Gastrocnemius medialis (tissue), 4 donors: Measurements from ENCODE around the gene POLE3. TPM values are rescaled to one million over a fixed set of nuclear protein-coding genes. Genes with fewer than 3 reads are reported as not detected.

Experiments
- ATAC-seq, 2 donors: fragments of 150-250 bp; one replicate each; pipeline ENCODE4 v1.9.1; 2016
- DNase-seq, 2 donors: peaks; one replicate each; pipeline ENCODE4 v3.0.0-alpha.2; 2019
- H3K27ac ChIP-seq, 4 donors: fragments of 200-600 bp; sonication (generic); 1 replicate in 1 of 4; 2 replicates in 3 of 4; pipeline ENCODE4 v1.5.1; 2016 to 2018; ENCODE audit warnings: mild to moderate bottlenecking in 2 of 4, moderate library complexity in 1 of 4
- H3K27me3 ChIP-seq, 3 donors: fragments of 200-600 bp; sonication (generic) in 2 of 3; 1 replicate in 1 of 3; 2 replicates in 2 of 3; pipeline versions ENCODE4 v1.5.1 to v1.6.0; 2016 to 2019; ENCODE audit warnings: mild to moderate bottlenecking in 1 of 3, moderate library complexity in 1 of 3
- H3K36me3 ChIP-seq, 2 donors: fragments of 200-600 bp; sonication (generic) in 1 of 2; one replicate each; pipeline ENCODE4 v1.5.1; 2017 to 2018
- H3K4me1 ChIP-seq, 2 donors: fragments of 200-600 bp; sonication (generic) in 1 of 2; one replicate each; pipeline ENCODE4 v1.5.1; 2016 to 2017; ENCODE audit warnings: mild to moderate bottlenecking in 2 of 2
- H3K4me3 ChIP-seq, 4 donors: fragments of 200-600 bp; sonication (generic) in 3 of 4; 1 replicate in 1 of 4; 2 replicates in 3 of 4; pipeline ENCODE4 v1.5.1; 2016 to 2019; ENCODE audit warnings: mild to moderate bottlenecking in 2 of 4
- H3K9me3 ChIP-seq, 3 donors: fragments of 200-600 bp; sonication (generic) in 2 of 3; 1 replicate in 1 of 3; 2 replicates in 2 of 3; pipeline ENCODE4 v1.5.1; 2016 to 2019
- POLR2A ChIP-seq, 2 donors: fragments of 450-650 bp; IDR thresholded peaks; one replicate each; pipeline ENCODE4 v1.6.1; 2017; ENCODE audit warnings: antibody characterized with exemption in 2 of 2, mild to moderate bottlenecking in 2 of 2, moderate library complexity in 2 of 2
- in situ Hi-C, 4 donors: fragments of 200-750 bp; cut with MboI; loops; one replicate each; pipeline versions ENCODE4 v1.15.0 to v1.8.0; 2017; ENCODE audit warnings: low sequenced_read_pairs in 4 of 4
- intact Hi-C: fragments of 100-400 bp; cut with DNase I; formaldehyde crosslinking; loops from one replicate; pipeline ENCODE4 v1.15.1; 2023; ENCODE audit warnings: low total_unique reads
- total RNA-seq, 4 donors: library from RNA; depleted of rRNA; stranded (reverse); fragments of >200 nt; gene quantifications; one replicate each; pipeline versions ENCODE4 v1.1.0 to v1.2.3, GENCODE V29; 2016
- TF ChIP-seq, protein P1 (sequence below), 5 experiments: fragments of 450-650 bp in 3 of 5; fragments of 200-600 bp in 2 of 5; sonication (generic) in 2 of 5; IDR thresholded peaks in 4 of 5; conservative IDR thresholded peaks in 1 of 5; 1 replicate in 4 of 5; 2 replicates in 1 of 5; pipeline ENCODE4 v1.5.1; 2016 to 2019; ENCODE audit warnings: antibody characterized with exemption in 5 of 5, mild to moderate bottlenecking in 3 of 5, moderate library complexity in 3 of 5

The POLE3 gene
- total RNA-seq, 4 donors from 2014 or later = 42.9 to 66.4 (median 57.8) TPM

- DNase-seq (no peak), ATAC-seq (no peak)
- intact Hi-C loops (no loop called here), in situ Hi-C loops (loop anchor here in 1 of 4 donors (10.0 kb wide), 1 partner anchor 60 kb away; no protein-coding TSS in a partner anchor)
- H3K4me3 ChIP-seq = no peak overlapping the region
- H3K27ac ChIP-seq = no peak overlapping the region
- H3K4me1 ChIP-seq = peaks cover 10 to 16% of the 10 kb centered on the region in 2 donors
- H3K27me3 ChIP-seq = no peaks in the 10 kb centered on the region
- H3K9me3 ChIP-seq = no peaks in the 10 kb centered on the region
- no peak for TF ChIP-seq POLR2A (IDR thresholded peaks at IDR 0.05)
- TF ChIP-seq, protein P1, sequence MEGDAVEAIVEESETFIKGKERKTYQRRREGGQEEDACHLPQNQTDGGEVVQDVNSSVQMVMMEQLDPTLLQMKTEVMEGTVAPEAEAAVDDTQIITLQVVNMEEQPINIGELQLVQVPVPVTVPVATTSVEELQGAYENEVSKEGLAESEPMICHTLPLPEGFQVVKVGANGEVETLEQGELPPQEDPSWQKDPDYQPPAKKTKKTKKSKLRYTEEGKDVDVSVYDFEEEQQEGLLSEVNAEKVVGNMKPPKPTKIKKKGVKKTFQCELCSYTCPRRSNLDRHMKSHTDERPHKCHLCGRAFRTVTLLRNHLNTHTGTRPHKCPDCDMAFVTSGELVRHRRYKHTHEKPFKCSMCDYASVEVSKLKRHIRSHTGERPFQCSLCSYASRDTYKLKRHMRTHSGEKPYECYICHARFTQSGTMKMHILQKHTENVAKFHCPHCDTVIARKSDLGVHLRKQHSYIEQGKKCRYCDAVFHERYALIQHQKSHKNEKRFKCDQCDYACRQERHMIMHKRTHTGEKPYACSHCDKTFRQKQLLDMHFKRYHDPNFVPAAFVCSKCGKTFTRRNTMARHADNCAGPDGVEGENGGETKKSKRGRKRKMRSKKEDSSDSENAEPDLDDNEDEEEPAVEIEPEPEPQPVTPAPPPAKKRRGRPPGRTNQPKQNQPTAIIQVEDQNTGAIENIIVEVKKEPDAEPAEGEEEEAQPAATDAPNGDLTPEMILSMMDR (IDR thresholded peaks at IDR 0.05 in 4 of 5, conservative IDR thresholded peaks at IDR 0.05 in 1 of 5) = no peak
- H3K36me3 ChIP-seq = peaks cover 0 to 23% of the 10 kb centered on the region in 2 donors
Measured at GRCh38 chr9:113395000-113395861, 15.2 kb downstream of the POLE3 start.

DNA sequence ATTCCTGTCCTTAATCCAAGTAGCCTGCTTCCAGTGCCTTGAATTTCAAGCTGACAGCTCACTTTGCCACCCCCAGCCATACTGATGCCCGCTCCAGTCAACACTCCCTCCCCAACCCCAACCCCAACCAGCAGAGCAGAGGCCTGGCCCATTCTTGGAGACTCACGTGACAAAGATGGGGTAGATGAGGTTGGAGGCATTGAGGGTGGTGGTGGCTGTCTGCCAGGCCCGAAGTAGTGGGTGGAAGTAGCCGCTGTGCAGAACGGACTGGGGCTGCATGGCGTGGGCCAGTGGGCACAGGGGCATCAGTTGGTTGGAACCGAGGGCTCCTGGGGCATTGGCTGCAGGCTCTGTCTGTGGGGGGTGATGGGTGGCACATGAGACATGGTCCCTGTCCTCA lies 17.2 kb downstream of the POLE3 start:
- Histone ChIP-seq H3K4me1 (no peaks in the 10 kb centered on the region), H3K4me3 (no peak overlapping the region), H3K9me3 (no peaks in the 10 kb centered on the region), H3K27me3 (no peaks in the 10 kb centered on the region), H3K27ac (no peak overlapping the region), H3K36me3 (peaks cover 0 to 43% of the 10 kb centered on the region in 2 donors)
- intact Hi-C loops = no loop called here
- DNase-seq (no peak), ATAC-seq (no peak)
- in situ Hi-C loops = loop anchor here in 1 of 4 donors (10.0 kb wide), 1 partner anchor 58 kb away; no protein-coding TSS in a partner anchor
- TF ChIP-seq, protein P1 (IDR thresholded peaks at IDR 0.05 in 4 of 5, conservative IDR thresholded peaks at IDR 0.05 in 1 of 5) = no peak
- no peak for TF ChIP-seq POLR2A (IDR thresholded peaks at IDR 0.05)

- H3K4me1 ChIP-seq = no peaks in the 10 kb centered on the region
- in situ Hi-C loops = loop anchor here in 1 of 4 donors (10.0 kb wide), 1 partner anchor 57 kb away; no protein-coding TSS in a partner anchor
- no peak overlapping the region for H3K27ac ChIP-seq
- no peak overlapping the region for H3K4me3 ChIP-seq
- intact Hi-C loops = no loop called here
- ATAC-seq = no peak
- H3K27me3 ChIP-seq = no peaks in the 10 kb centered on the region
- H3K9me3 ChIP-seq = no peaks in the 10 kb centered on the region
- TF ChIP-seq, protein P1 (IDR thresholded peaks at IDR 0.05 in 4 of 5, conservative IDR thresholded peaks at IDR 0.05 in 1 of 5) = no peak
- TF ChIP-seq POLR2A (IDR thresholded peaks at IDR 0.05) = no peak
- DNase-seq = no peak
- peaks cover 0 to 56% of the 10 kb centered on the region in 2 donors for H3K36me3 ChIP-seq
Measured at GRCh38 chr9:113391917-113392316, 18.6 kb downstream of the POLE3 start.

GRCh38 chr9:113390192-113390960 lies 20.1 kb downstream of the POLE3 start:
- H3K36me3 ChIP-seq = peaks cover 0 to 57% of the 10 kb centered on the region in 2 donors
- no peaks in the 10 kb centered on the region for H3K27me3 ChIP-seq
- no peak overlapping the region for H3K4me3 ChIP-seq
- DNase-seq = no peak
- TF ChIP-seq POLR2A (IDR thresholded peaks at IDR 0.05) = no peak
- TF ChIP-seq, protein P1 (IDR thresholded peaks at IDR 0.05 in 4 of 5, conservative IDR thresholded peaks at IDR 0.05 in 1 of 5) = no peak
- intact Hi-C loops (no loop called here), in situ Hi-C loops (loop anchor here in 1 of 4 donors (10.0 kb wide), 1 partner anchor 56 kb away; no protein-coding TSS in a partner anchor)
- H3K27ac ChIP-seq = no peak overlapping the region
- no peaks in the 10 kb centered on the region for H3K4me1 ChIP-seq
- ATAC-seq = no peak
- H3K9me3 ChIP-seq = no peaks in the 10 kb centered on the region
